NCI-H1417 treated with DMSO at 0.1 percent for 48 hours (cell line): ENCODE measurements around the gene CALCB.

Source experiments
- DNase-seq: peaks from one replicate; lab custom pipeline; 2025; lab: John Stamatoyannopoulos, UW

The CALCB gene

GRCh38 chr11:15118431-15118830 lies 45.0 kb downstream of the CALCB start:
- no peak for DNase-seq

GRCh38 chr11:15119352-15119751 lies 46.0 kb downstream of the CALCB start:
- DNase-seq: no peak

- no peak for DNase-seq
These were observed 46.4 kb downstream of the CALCB start for GRCh38 chr11:15119826-15120225.

GRCh38 chr11:15123849-15124248 lies 50.5 kb downstream of the CALCB start:
- DNase-seq: no peak

- DNase-seq: no peak
These were observed 51.1 kb downstream of the CALCB start for GRCh38 chr11:15124528-15124927.

- no peak for DNase-seq
These were observed 53.9 kb downstream of the CALCB start for GRCh38 chr11:15127341-15127740.
